ENCODE data around the gene PARN. TPM values are rescaled to one million over a fixed set of nuclear protein-coding genes. Genes with fewer than 3 reads are reported as not detected.
"Not testable (repeated sequence)": the region's sequence is repeated elsewhere in the genome, so short reads cannot be mapped to it uniquely, and the experiment has no call there.

PARN gene
- total RNA-seq, 1 experiment from 2014 or later: 57.8 TPM

GRCh38 chr16:14636179-14636950 is 6.3 kb upstream of the PARN start:
- H3K27ac ChIP-seq (ENCODE audit: low read length); CTCF ChIA-PET; ATAC-seq; POLR2A ChIA-PET; H3K4me3 ChIP-seq (ENCODE audit: low read depth in 2 of 2, low read length in 2 of 2); H3K27me3 ChIP-seq (ENCODE audit: control insufficient read depth, insufficient read depth, low read length); in situ Hi-C loops (cut with HindIII; ENCODE audit: low pct_unique_long_range_greater_than_20kb, low sequenced_read_pairs); BruUV-seq (replicated peaks); intact Hi-C loops (cut with micrococcal nuclease; ENCODE audit: unreplicated experiment); H3K9me3 ChIP-seq (ENCODE audit: control insufficient read depth, insufficient read depth, low read depth, low read length); DNase-seq (ENCODE audit: low read depth, low spot score); H3K36me3 ChIP-seq (ENCODE audit: control insufficient read depth, insufficient read depth, low read length): not testable (repeated sequence)
- H3K4me1 ChIP-seq (ENCODE audit: control insufficient read depth, insufficient read depth, low read length): peaks cover 33% of the 10 kb centered on the region

GRCh38 chr16:14635395-14636165 is 5.5 kb upstream of the PARN start:
- H3K27me3 ChIP-seq (ENCODE audit: control insufficient read depth, insufficient read depth, low read length): no peaks in the 10 kb centered on the region
- DNase-seq (ENCODE audit: low read depth, low spot score): no peak
- H3K9me3 ChIP-seq (ENCODE audit: control insufficient read depth, insufficient read depth, low read depth, low read length): no peaks in the 10 kb centered on the region
- H3K27ac ChIP-seq (ENCODE audit: low read length): no peak overlapping the region
- H3K4me3 ChIP-seq (ENCODE audit: low read depth in 2 of 2, low read length in 2 of 2): no peak overlapping the region
- intact Hi-C loops (cut with micrococcal nuclease; ENCODE audit: unreplicated experiment) (no loop called here), in situ Hi-C loops (cut with HindIII; ENCODE audit: low pct_unique_long_range_greater_than_20kb, low sequenced_read_pairs) (no loop called here)
- ChIA-PET CTCF (no interaction called here), POLR2A (interaction anchor here (0.6 kb wide), 1 partner anchor 8 kb away, joined by 6 read pairs; no protein-coding TSS in a partner anchor)
- ATAC-seq: no peak
- BruUV-seq (replicated peaks): no TSS peak
- H3K36me3 ChIP-seq (ENCODE audit: control insufficient read depth, insufficient read depth, low read length): no peaks in the 10 kb centered on the region; the same call in 1 of the 2 replicates
- peaks cover 39% of the 10 kb centered on the region for H3K4me1 ChIP-seq (ENCODE audit: control insufficient read depth, insufficient read depth, low read length)
- TF ChIP-seq SIN3A (IDR thresholded peaks at IDR 0.05; ENCODE audit: borderline replicate concordance, insufficient read depth, low read depth, low read length): no peak
- no peak for TF ChIP-seq TCF7L2 (IDR thresholded peaks at IDR 0.05; ENCODE audit: low read depth, low read length)
- TF ChIP-seq, protein P1, sequence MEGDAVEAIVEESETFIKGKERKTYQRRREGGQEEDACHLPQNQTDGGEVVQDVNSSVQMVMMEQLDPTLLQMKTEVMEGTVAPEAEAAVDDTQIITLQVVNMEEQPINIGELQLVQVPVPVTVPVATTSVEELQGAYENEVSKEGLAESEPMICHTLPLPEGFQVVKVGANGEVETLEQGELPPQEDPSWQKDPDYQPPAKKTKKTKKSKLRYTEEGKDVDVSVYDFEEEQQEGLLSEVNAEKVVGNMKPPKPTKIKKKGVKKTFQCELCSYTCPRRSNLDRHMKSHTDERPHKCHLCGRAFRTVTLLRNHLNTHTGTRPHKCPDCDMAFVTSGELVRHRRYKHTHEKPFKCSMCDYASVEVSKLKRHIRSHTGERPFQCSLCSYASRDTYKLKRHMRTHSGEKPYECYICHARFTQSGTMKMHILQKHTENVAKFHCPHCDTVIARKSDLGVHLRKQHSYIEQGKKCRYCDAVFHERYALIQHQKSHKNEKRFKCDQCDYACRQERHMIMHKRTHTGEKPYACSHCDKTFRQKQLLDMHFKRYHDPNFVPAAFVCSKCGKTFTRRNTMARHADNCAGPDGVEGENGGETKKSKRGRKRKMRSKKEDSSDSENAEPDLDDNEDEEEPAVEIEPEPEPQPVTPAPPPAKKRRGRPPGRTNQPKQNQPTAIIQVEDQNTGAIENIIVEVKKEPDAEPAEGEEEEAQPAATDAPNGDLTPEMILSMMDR (IDR thresholded peaks at IDR 0.05): no peak
- no peak for TF ChIP-seq POLR2AphosphoS5 (IDR thresholded peaks at IDR 0.05; ENCODE audit: low read depth, low read length)
- TF ChIP-seq REST (IDR thresholded peaks at IDR 0.05; ENCODE audit: insufficient read depth in 1 of 2, low read depth in 2 of 2, low read length in 1 of 2): no peak
